Stimulated activated CD8-positive, alpha-beta memory T cell treated with anti-CD3 and anti-CD28 coated beads, Interleukin-7, amount 100 ng/mL, for 1 hour (primary cell): ENCODE data around the gene YEATS4.

ENCODE experiments used
- DNase-seq, 2 donors: peaks; one replicate each; pipeline ENCODE4 v3.0.0-alpha.2; 2020; ENCODE audit warnings: low read depth in 2 of 2

Gene YEATS4

GRCh38 chr12:69433653-69434052 is 74.1 kb downstream of the YEATS4 start:
- DNase-seq = no peak

- no peak for DNase-seq
Observed at GRCh38 chr12:69435644-69436043, 76.1 kb downstream of the YEATS4 start.

GRCh38 chr12:69437073-69437472 is 77.5 kb downstream of the YEATS4 start:
- no peak for DNase-seq

GRCh38 chr12:69438539-69438938 is 79.0 kb downstream of the YEATS4 start:
- no peak for DNase-seq

GRCh38 chr12:69440016-69440415 is 80.5 kb downstream of the YEATS4 start:
- DNase-seq = no peak
